ENCODE measurements around the gene SHPK.
"Not testable (repeated sequence)": the region's sequence is repeated elsewhere in the genome, so short reads cannot be mapped to it uniquely, and the experiment has no call there.

Gene SHPK

DNA sequence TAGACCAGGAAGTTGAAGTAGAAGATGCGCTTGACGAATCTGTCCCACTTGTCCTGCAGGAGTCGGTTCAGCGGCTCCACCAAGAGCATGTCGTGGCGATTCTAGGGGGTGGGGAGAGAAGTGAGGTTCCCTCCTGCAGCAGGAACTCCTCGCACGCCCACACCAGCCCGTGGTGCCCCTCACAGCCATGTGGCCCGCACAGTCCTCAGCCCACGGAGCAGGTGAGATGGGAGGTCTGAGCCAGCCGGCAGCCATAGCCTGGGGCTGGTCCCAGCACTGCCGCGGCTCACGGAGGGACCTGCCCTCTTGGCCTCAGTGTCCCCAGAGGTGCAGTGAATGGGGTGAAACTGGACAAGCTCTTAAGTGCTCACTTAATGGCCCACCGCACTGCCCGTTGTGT lies 50.2 kb downstream of the SHPK start:
- no peak for DNase-seq

DNA sequence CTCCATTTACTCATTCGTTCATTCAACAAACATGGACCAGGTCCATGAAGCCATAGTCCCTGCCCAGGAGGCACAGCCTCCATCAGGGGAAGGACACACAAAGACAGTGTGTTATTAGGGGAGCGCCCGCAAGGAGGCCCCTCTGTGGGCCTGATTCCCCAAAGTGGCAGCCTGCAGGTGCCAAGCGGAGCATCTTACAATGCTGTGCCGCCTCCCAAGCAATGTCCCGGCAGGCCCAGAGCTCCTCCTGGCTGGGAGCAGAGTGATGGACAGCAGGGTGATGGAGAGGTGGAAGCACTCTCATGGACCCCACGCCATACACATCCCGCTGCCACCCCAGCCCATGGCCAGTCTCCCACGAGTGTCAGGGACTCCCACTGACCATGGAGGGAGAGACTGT lies 52.6 kb downstream of the SHPK start:
- no peak for DNase-seq

DNA sequence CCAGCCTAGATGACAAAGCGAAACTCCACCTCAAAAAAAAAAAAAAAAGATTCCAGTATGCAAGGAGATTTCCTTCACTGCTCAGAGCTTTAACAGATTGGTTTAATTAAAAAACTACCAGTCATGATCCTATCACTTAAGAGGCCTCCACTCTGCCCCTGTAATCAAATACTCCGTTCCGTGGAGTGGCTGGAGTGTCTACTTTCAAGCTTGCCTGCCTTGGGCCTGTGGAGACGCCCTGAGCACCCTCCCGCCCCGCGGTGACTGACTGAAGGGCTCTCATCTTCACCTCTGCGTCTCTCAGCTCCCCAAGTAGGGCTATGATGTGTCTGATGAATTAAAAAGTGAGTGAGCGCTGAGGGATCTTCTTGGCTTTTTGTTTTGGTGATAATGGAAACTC lies 53.1 kb downstream of the SHPK start:
- DNase-seq, result no peak

DNA sequence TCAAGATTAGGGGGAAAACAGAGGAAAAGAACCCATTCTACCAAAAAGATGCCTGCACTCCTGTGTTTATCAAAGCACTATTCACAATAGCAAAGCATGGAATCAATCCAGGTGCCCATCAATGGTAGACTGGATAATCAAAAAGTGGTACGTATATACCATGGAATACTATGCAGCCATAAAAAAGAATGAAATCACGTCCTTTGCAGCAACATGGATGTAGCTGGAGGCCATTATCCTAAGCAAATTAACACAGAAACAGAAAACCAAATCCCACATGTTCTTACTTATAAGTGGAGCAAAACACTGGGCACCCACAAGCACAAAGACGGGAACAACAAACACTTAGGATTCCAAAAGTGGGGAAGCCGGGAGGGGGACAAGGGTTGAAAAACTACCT lies 57.4 kb downstream of the SHPK start:
- not testable (repeated sequence) for DNase-seq

DNA sequence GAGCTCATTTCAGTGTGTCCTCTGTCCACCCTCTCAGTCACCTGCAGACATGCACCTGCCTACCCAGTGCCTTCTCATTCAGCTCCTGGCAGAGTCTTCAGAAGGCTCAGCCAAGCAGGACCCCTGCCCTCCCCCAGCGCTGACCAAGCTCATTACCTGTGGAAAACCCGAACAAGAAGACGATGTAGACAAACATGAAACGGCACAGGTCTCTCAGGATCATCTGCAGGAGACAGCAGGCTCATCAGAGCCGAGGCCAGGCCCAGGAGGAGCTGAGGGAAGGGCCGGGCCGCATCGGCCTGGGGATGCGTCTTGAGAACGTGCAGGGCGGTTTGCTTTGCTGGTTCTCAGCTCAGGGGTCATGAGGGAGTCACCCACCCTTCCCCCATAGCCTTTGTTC lies 59.1 kb downstream of the SHPK start:
- no peak for DNase-seq

DNA sequence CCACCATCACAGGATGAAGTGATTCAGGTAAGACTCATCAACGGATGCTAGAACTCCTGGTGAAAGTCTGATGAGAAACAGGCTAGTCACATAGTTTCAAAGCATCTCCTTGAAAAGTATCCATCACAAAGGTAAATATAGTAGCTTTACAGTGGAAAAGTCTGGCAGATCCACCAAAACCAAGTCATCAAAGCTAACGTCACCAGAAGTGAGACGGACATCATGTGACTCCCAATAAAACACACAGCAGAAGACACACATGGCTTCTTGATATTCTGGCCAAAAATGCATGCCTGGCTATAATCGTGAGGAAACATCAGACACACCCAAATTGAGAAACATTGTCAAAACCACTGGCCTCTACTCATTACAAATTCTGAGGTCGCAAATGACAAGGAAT lies 60.5 kb downstream of the SHPK start:
- DNase-seq, result peak; percentile 40

DNA sequence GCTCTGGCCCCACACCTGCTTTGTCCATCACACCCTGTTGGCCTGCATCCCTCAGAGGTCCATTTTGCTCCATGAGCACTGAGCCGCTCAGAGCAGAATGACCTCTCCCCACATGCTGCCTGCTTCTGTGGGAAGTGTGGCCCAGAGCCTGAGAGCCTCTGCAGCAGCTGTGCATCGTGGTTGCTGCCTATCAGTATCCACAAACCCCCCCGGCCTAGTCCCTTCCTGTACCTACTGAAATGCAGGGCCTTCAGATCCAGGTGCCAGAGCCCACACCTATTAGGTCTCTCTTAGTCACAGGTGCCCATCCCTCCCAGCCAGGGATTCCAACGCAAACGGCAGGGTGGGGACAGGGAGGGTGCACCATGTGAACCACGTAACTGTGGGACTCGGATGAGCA lies 61.8 kb downstream of the SHPK start:
- no peak for DNase-seq

DNA sequence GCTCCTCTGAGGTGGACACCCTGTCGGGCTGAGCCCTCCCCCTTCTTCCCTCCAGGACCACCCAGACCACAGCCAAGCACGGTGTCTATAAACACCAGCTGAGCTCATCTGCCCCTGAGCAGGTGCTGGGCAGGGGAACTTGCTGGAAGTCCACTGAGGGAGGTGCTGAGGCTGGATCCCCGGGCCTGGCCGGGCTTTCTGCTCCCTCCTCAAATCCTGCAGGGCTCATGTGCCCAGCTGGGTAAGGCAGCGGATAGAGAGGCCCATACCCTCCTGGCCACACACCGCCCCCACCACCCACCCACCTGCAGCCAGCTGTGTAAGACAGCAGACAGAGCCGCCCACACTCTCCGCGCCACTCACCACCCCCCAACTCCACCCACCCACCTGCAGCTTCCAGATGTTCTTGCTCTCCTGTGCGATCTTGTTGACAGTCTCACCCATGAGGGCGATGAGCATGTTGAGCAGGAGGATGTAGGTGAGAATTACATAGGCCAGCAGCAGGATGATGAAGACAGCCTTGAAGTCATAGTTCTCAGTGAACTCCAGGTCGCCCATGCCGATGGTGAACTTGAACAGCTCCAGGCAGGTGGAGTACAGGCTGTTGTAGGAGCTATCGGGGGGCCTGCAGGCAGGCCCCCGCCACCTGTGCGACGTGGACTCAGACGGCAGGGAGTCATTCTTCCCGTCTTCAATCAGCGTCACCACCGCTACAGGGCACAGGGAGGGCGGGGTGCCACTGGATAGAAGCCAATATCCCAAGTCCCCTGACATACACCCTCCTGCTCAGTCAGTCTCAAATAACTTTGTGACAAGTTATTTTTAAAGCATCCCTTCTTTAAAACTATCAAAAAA lies 62.6 kb downstream of the SHPK start:
- no peak for DNase-seq

DNA sequence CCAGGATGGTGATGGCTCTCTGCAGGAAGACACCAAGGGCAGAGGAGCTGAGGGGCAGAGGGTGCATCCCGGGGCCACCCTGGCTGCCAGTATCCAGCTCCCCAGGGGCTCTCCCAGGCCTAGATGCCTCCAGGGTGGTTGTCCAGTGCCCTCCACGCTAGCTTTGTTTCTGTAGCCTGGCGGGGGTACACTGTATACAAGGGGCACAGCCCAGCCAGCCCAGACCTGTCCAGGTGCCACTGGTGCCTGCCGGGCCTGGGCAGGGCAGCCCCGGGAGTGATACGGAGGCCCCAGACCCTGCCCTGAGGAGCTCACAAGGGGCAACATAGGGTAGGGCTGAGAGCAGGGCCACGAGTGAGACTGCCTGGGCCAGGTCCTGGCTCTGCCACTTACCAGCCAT lies 63.8 kb downstream of the SHPK start:
- DNase-seq, result no peak

DNA sequence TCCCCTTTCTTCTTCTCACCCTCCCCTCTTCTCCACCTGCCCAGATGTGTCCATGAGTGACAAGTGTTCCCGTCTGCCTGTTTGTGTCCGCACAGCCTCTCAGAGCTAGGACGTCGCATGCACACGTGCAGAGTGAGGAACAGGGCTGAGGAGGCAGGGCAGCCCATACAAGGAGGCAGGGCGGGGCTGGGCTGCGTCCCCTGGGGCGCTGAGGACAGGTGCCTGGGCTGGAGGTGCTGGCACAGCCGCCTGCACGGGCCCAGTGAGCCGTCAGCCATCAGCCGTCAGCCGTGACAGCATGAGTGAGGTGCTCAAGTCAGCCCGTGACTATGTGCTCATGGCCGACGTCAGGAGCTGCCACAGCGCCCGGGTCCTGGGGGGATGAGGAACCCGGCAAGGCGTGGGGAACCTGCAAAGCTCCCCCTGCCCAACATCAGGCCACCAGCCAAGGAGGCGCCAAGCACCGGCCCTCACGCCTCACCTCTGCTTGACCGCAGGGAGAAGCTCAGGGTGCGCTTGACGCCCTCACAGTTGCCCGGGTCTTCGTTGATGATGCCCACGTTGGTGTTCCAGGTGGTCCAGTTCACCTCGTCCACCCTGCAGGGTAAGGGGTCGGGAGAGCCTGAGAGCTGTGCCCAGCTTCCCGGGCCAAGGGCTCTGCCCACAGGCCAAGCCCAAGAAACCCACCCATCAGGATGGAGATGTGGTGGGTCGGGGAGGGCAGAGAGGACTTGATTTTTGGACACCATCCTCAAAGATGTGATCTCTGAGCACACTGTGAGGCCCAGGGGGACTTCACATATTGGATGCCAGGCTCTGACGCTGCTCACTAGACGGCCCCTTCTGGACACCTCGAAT lies 64.8 kb downstream of the SHPK start:
- no peak for DNase-seq

DNA sequence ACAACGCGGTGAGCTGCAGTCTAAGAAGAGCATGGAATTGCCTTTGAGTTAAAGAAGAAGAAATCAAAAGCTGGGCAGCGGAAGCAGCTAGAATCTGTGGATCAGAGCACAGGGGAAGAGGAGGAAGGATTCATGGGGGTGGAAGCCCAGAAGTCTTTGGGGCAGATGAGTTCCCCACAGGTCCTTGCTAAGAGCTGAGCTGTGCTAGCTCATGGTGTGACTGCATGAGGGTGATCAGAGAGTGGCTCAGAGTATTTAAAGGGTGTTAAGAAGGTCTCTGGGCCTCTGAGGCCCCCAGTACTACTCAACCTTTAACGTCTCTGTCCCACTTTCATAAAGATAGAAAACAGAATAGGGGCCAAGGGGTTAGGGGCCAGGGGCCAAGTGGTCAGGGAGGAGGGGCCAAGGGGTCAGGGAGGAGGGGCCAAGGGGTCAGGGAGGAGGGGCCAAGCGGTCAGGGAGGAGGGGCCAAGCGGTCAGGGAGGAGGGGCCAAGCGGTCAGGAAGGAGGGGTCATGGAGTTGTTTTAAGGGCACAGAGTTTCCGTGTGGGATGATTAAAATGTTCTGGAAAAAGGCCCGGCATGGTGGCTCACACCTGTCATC lies 66.4 kb downstream of the SHPK start:
- no peak for DNase-seq

DNA sequence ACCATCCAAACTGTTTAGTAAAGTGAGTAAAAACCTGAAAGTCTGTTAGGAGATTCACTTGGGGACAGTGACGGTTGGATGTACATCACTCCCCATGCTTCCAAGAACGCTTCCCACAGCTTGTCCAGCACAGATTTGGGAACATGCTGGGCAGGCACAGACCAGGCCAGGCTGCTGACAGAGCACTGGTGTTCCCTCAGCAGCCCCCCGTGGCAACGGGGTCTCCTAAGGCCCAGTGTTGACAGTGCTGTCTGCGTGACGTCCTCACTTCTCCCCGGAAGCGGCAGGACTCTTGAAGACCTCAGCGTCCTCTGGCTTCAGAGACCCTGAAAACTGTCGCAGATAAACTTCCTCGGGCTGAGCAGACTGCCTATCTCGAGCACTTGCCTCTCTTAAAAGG lies 69.5 kb downstream of the SHPK start:
- DNase-seq, result no peak

DNA sequence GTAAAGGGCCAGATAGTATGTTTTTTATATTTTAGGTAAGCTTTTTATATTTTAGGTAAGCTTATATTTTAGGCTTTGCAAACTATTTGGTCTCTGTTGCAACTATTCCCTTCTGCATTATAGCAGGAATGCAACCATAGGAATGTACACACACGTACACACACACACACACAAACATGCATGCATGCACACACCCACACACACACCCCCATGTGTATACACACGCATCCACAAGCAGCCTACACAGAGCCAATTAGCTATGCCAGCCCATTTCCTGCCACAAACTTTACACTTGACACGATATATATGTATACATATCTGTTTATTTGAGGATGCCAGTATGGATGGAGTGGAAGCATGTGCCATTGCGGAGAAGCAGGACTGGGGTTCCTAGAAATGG lies 70.9 kb downstream of the SHPK start:
- no peak for DNase-seq

DNA sequence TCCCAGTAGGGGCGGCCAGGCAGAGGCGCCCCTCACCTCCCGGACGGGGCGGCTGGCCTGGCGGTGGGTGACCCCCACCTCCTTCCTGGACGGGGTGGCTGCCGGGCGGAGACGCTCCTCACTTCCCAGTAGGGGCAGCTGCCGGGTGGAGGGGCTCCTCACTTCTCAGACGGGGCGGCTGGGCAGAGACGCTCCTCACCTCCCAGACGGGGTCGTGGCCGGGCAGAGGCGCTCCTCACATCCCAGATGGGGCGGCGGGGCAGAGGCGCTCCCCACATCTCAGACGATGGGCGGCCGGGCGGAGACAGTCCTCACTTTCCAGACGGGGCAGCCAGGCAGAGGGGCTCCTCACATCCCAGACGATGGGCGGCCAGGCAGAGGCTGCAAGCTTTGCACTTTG lies 71.8 kb downstream of the SHPK start:
- not testable (repeated sequence) for DNase-seq

DNA sequence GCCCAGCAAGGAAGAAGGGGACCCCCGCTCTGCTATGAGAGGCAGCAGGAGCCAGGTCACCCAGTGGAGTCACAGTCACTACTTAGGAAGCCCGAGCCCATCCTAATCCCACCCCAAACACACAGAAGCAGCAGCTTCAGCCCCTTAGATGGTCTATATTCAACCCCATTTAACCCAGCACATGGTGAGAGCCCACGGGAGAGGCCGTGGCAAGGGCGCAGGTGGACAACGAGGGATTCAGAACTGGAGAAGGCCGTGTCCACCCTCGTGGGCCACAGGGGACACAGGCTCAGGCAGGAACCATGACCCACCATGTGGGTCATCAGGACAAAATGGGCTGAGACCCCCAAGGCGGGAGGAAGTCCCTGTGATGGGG lies 76.8 kb downstream of the SHPK start:
- no peak for DNase-seq

DNA sequence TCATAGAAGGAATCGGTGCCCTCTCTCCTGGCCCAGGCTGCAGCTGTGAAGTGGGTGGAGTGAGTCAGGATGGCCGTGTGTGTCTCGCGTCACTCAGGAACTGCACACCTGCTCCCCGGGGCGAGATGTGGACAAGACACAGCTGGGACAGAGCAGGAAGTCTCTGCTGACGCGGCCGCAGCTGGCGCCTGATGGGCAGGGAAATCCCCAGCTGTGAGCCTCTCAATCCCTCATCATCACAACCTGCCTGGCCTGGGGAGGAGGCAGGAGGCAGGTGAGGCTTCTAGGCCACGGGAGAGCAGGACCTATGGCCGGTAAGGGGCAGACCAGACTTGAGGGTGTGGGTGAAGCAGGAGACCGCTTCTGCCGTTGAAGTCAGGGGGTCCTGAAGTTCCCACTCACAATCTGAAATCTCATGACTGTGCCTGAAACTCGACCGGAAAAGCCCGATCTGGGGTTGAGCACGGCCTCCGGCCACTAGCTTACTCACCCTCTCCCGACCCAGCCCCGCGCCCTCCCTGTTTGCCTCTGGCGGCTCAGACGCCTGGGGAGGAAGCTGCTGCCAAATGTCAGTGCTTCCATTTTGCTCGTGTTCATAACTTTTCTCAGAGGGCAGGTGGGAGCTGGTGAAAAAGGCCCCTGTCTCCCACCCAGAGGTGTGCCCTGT lies 77.3 kb downstream of the SHPK start:
- DNase-seq, result peak; percentile 45

Measured in EL (cell line).